H1 (cell line): ENCODE data around the gene KIAA0513. TPM values are rescaled to one million over a fixed set of nuclear protein-coding genes. Genes with fewer than 3 reads are reported as not detected.

Experiments
- BACH1 ChIP-seq: IDR thresholded peaks from 2 replicates; pipeline ENCODE4 v1.6.1; 2012; ENCODE audit warnings: low read length, improper control_type of control experiment
- CHD2 ChIP-seq: IDR thresholded peaks from 2 replicates; pipeline ENCODE4 v1.6.1; 2012; ENCODE audit warnings: low read length, improper control_type of control experiment
- EP300 ChIP-seq, 2 experiments: IDR thresholded peaks; 1 replicate in 1 of 2; 2 replicates in 1 of 2; pipeline ENCODE4 v1.6.1; 2011 to 2012; ENCODE audit warnings: low read depth in 2 of 2, low read length in 2 of 2, mild to moderate bottlenecking in 2 of 2, borderline replicate concordance in 1 of 2, inconsistent platforms in 1 of 2, moderate library complexity in 1 of 2
- GABPA ChIP-seq: IDR thresholded peaks from 2 replicates; pipeline ENCODE4 v1.6.1; 2011; ENCODE audit warnings: mild to moderate bottlenecking, low read length, moderate library complexity, borderline replicate concordance; ENCODE audit not compliant: insufficient read depth
- GTF2F1 ChIP-seq: IDR thresholded peaks from 2 replicates; pipeline ENCODE4 v1.6.1; 2012; ENCODE audit warnings: low read depth, low read length, improper control_type of control experiment, borderline replicate concordance
- POLR2AphosphoS5 ChIP-seq: IDR thresholded peaks from 2 replicates; pipeline ENCODE4 v1.6.1; 2011; ENCODE audit warnings: low read depth, low read length
- RNF2 ChIP-seq: fragments of 200-900, 300-1000 bp; sonication (generic); IDR thresholded peaks from 2 replicates; pipeline ENCODE4 v1.7.1; 2016; ENCODE audit warnings: borderline replicate concordance, low read depth, mild to moderate bottlenecking, antibody characterized with exemption, low read length; ENCODE audit not compliant: poor library complexity, severe bottlenecking; ENCODE audit errors: missing control alignments
- SIRT6 ChIP-seq: IDR thresholded peaks from one replicate; pipeline ENCODE4 v1.7.1; 2012; ENCODE audit warnings: low read length, inconsistent platforms
- SRF ChIP-seq: IDR thresholded peaks from 2 replicates; pipeline ENCODE4 v1.6.1; 2011; ENCODE audit warnings: mild to moderate bottlenecking, low read depth, low read length, moderate library complexity
- TCF12 ChIP-seq: IDR thresholded peaks from 2 replicates; pipeline ENCODE4 v1.6.1; 2011; ENCODE audit warnings: low read depth, mild to moderate bottlenecking, low read length
- polyA plus RNA-seq, 7 experiments: library from polyadenylated mRNA; depleted of rRNA in 3 of 7; stranded (reverse) in 5 of 7; unstranded in 2 of 7; fragments of >200 nt in 5 of 7; fragments of 200-250 nt in 2 of 7; gene quantifications; 1 replicate in 5 of 7; 2 replicates in 1 of 7; 4 replicates in 1 of 7; pipeline versions ENCODE4 v1.2.1 to v1.2.3, GENCODE V29; 2011 to 2013; ENCODE audit warnings: missing spikeins in 2 of 7, mixed read lengths in 2 of 7
- total RNA-seq: library from RNA; stranded (reverse); fragmentation: NEBNext Ultra II Directional; extraction: Animal tissue kit (Norgen Biotek cat#: 25700); gene quantifications from 2 replicates; pipeline ENCODE4 v1.2.1, GENCODE V29; 2021
- TF ChIP-seq, protein P1 (sequence below): IDR thresholded peaks from 2 replicates; pipeline ENCODE4 v1.6.1; 2012; ENCODE audit warnings: inconsistent platforms
- TF ChIP-seq, protein P2 (sequence below): IDR thresholded peaks from 2 replicates; pipeline ENCODE4 v1.6.1; 2012; ENCODE audit warnings: inconsistent platforms

Gene KIAA0513
- total and polyA plus RNA-seq, 2 of the 8 experiments (the other 6 are each of a cell fraction or from before 2014, with no cell fraction given) = 2.1 to 6.1 TPM

DNA sequence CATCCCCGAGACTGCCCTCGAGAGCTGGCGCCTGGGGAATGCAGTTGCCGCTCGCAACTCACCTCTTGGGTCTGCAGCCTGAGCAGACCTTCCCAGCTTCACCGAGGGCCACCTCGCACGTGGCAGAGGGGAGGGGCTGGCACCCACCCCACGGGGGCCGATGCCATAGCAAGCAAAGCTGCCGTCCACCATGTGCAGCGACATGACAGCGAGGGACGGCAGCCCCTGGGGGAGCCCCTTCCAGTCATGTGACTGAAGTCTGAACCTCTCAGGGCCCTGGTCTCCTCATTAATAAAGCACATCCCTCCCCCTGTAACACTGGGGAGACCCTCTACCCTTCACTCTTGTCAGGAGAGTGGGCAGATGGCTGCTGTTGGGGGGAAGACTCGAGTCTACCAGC is 54.2 kb downstream of the KIAA0513 start (continued):
- TF ChIP-seq EP300 (IDR thresholded peaks at IDR 0.05; ENCODE audit: borderline replicate concordance in 1 of 2, low read depth in 2 of 2, low read length in 2 of 2) (no peak), TCF12 (no peak), SIRT6 (no peak), RNF2 (no peak), BACH1 (no peak), GABPA (no peak), SRF (no peak), GTF2F1 (no peak), POLR2AphosphoS5 (no peak), CHD2 (no peak)
- TF ChIP-seq, protein P1, sequence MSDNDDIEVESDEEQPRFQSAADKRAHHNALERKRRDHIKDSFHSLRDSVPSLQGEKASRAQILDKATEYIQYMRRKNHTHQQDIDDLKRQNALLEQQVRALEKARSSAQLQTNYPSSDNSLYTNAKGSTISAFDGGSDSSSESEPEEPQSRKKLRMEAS = peak; percentile 57; the same call in 1 of the 2 replicates
- TF ChIP-seq, protein P2, sequence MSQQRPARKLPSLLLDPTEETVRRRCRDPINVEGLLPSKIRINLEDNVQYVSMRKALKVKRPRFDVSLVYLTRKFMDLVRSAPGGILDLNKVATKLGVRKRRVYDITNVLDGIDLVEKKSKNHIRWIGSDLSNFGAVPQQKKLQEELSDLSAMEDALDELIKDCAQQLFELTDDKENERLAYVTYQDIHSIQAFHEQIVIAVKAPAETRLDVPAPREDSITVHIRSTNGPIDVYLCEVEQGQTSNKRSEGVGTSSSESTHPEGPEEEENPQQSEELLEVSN = peak; percentile 59
- TF ChIP-seq, all 59 proteins: peak for 3
